Esophagus muscularis mucosa (tissue), 3 donors: ENCODE data around the gene SNX13.

Source experiments
- POLR2AphosphoS5 ChIP-seq, 2 donors: sonication (generic); formaldehyde crosslinking; IDR thresholded peaks; one replicate each; pipeline ENCODE4 v1.6.1; 2017; ENCODE audit warnings: antibody characterized with exemption in 2 of 2
- TF ChIP-seq, protein P1 (sequence below), 3 experiments: fragments of 200-600 bp in 2 of 3; fragments of 450-650 bp in 1 of 3; sonication (generic) in 2 of 3; IDR thresholded peaks; one replicate each; pipeline ENCODE4 v1.5.1; 2017 to 2019; ENCODE audit warnings: antibody characterized with exemption in 3 of 3, mild to moderate bottlenecking in 2 of 3, moderate library complexity in 1 of 3

DNA sequence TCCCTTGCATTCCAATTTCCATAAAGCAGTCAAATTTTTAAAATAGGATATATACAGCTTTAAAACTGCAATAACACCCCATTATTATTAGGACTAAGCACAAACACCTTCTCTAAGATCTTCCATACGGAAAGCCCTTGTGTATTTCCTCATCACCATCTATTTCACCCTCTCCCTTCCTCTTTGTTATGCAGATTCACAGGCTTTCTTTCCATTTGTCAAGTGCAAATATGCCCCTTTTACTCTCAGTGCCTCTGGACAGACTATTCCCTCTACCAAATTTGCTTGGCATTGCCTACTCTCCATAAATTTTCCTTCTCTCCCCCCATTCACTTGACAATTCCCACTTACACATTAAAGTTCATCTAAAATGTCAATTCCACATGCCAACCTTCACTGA, 61.7 kb downstream of the SNX13 start:
- TF ChIP-seq, protein P1, sequence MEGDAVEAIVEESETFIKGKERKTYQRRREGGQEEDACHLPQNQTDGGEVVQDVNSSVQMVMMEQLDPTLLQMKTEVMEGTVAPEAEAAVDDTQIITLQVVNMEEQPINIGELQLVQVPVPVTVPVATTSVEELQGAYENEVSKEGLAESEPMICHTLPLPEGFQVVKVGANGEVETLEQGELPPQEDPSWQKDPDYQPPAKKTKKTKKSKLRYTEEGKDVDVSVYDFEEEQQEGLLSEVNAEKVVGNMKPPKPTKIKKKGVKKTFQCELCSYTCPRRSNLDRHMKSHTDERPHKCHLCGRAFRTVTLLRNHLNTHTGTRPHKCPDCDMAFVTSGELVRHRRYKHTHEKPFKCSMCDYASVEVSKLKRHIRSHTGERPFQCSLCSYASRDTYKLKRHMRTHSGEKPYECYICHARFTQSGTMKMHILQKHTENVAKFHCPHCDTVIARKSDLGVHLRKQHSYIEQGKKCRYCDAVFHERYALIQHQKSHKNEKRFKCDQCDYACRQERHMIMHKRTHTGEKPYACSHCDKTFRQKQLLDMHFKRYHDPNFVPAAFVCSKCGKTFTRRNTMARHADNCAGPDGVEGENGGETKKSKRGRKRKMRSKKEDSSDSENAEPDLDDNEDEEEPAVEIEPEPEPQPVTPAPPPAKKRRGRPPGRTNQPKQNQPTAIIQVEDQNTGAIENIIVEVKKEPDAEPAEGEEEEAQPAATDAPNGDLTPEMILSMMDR (IDR thresholded peaks at IDR 0.05) = no peak
- no peak for TF ChIP-seq POLR2AphosphoS5 (IDR thresholded peaks at IDR 0.05)
